NCI-H187 treated with DMSO at 0.1 percent for 48 hours (cell line): Measurements from ENCODE around the gene RNF121.

ENCODE experiments used
- DNase-seq: peaks from one replicate; lab custom pipeline; 2025; lab: John Stamatoyannopoulos, UW

The RNF121 gene

GRCh38 chr11:72039031-72039855 is 110.4 kb downstream of the RNF121 start:
- DNase-seq: no peak

- DNase-seq: no peak
Measured at GRCh38 chr11:72039856-72040401, 111.1 kb downstream of the RNF121 start.

GRCh38 chr11:72040491-72041363 is 111.9 kb downstream of the RNF121 start:
- peak; percentile 64 for DNase-seq

GRCh38 chr11:72041364-72042063 is 112.7 kb downstream of the RNF121 start:
- no peak for DNase-seq

- DNase-seq: no peak
Measured at GRCh38 chr11:72042064-72042745, 113.4 kb downstream of the RNF121 start.

- DNase-seq: no peak
Measured at GRCh38 chr11:72045849-72046248, 117.0 kb downstream of the RNF121 start.
